Left kidney (tissue), 2 donors: ENCODE results near the gene GRK5. TPM values are rescaled to one million over a fixed set of nuclear protein-coding genes. Genes with fewer than 3 reads are reported as not detected.
A peak's percentile ranks its signal among the peaks of the same experiment; 100 is the strongest.

Source experiments
- DNase-seq: peaks from one replicate; pipeline ENCODE4 v3.0.0-alpha.2; 2013
- polyA plus RNA-seq: library from polyadenylated mRNA; unstranded; fragments of 120-200 nt; gene quantifications from one replicate; pipeline ENCODE4 v1.2.1, GENCODE V29; 2013; ENCODE audit not compliant: insufficient read length

Gene GRK5
- polyA plus RNA-seq, 1 donor, result 14.0 TPM

DNA sequence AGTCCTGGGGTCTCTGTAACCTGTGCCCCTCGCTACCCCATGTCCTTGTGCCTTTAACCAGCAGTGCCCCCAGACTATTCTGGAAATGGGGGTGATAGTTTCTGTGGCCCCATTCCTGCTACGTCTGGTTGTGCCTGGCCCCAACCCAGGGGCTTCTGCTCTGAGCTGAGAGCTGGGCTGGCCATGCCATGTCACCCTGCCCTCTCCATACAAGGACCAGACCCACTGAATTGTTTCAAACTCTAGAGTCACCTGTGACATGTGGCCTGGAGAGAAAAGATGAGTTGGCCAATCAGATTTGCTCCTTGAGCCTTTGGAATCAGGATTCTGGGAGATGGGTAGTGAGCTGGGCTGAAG is 108.6 kb downstream of the GRK5 start:
- no peak for DNase-seq

DNA sequence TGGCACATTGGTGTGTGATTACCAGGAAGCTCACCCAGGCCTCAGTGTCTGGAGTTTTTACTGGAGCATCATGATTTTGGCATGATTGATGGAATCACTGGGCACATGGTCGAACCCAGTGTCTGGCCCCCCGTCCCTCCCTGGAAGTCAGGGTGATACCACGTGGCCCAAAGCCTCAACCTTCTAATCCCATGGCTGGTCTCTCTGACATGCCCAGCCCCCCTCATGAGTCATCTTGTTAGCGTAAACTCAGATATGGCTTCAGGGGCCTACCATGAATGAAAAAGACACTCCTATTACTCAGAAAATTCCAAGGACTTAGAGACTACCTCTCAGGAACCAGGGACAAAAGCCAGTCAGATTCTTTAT is 109.3 kb downstream of the GRK5 start:
- DNase-seq, result no peak

GRCh38 chr10:119318411-119319160 is 111.2 kb downstream of the GRK5 start:
- DNase-seq, result no peak

DNA sequence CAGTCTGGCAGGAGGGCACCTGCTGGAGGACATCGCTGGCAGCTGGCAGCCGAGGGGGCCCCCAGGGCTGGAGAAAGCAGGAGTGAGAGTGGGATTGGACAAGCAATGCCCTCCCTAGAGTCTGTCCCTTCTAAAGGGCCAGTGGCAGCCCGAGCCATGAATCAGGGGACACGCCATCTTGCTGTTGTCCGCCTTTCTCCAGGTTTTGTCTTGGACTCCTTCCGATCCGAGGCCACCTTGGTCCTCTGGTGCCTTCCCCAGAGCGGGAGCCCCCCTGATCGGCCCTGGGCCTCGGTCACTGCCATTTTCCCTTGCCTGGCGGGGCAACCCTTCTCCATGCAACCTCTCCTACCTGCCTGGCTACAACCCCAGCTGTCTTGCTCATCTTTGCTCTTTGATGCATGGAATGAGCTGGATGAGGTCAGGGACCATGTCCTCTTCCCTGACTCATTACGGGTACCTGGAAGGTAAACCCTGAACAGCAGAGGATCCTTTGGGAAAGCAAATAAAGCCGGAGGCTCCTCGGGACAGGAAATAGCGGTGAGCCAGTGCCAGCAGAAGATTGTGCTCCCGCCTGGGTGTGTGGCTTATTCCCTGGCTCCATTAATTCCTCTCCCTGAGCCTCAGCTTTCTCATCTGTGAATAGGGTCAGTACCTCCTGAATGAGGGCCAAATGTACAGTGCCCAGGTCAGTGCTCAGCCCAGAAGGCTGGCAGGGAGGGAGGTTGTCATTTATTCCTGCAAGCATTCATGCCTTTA is 112.0 kb downstream of the GRK5 start:
- DNase-seq, result no peak

DNA sequence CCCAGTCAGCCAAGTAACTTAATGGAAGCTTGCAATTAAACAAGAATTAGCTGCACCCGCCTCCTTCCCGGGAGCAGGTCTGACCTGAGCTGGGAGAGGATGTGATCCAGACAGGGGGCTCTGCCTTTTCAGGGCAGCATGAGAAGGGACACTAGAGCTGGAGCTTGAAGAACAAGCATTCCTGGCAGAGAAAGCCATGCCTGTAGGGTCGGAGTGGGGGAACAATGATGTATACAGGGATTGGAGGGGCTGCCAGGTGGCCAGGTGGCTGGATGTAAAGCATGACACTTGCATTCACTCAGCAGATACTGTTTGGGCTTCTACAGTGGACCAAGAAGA is 112.5 kb downstream of the GRK5 start:
- no peak for DNase-seq

GRCh38 chr10:119320981-119321380 is 113.6 kb downstream of the GRK5 start:
- DNase-seq, result no peak

- no peak for DNase-seq
Observed at GRCh38 chr10:119323085-119324016, 116.0 kb downstream of the GRK5 start.

- DNase-seq, result no peak
Observed at GRCh38 chr10:119325131-119325530, 117.8 kb downstream of the GRK5 start.

GRCh38 chr10:119326167-119326566 is 118.8 kb downstream of the GRK5 start:
- no peak for DNase-seq

- no peak for DNase-seq
Observed at GRCh38 chr10:119327096-119327745, 119.8 kb downstream of the GRK5 start.

GRCh38 chr10:119328223-119328622 is 120.9 kb downstream of the GRK5 start:
- no peak for DNase-seq

- no peak for DNase-seq
Observed at GRCh38 chr10:119330342-119330741, 123.0 kb downstream of the GRK5 start.

- no peak for DNase-seq
Observed at GRCh38 chr10:119331061-119331460, 123.7 kb downstream of the GRK5 start.

DNA sequence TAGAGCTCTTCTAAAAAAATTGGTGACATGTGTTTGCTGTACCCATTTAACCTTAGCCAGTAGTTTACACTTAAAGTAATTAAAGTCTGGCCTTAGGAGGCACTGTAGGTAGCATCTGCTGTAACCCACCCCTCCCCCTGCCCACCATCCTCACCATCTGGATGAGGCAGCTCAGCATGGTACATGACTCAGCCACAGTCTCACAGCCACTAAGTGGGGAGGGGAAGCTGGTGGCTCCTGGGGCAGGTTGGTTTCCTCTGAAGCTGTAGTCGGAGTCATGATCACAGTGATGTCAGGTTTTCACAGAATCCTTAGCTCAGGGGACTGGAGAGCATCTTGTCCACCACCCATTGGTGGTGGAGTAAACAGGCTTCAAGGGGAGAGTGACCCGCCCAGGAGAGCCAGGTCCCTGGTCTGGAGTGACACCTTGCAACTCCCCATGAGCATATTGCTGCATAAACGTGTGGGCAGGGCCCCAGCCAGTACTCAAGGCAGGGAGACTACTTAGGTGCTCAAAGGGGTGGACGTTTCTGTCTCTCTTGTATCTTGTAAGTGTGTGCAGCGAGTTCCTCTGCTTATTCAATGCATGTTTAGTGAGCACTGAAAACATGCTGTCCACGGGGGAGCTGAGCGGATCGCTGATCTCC is 125.9 kb downstream of the GRK5 start:
- no peak for DNase-seq

DNA sequence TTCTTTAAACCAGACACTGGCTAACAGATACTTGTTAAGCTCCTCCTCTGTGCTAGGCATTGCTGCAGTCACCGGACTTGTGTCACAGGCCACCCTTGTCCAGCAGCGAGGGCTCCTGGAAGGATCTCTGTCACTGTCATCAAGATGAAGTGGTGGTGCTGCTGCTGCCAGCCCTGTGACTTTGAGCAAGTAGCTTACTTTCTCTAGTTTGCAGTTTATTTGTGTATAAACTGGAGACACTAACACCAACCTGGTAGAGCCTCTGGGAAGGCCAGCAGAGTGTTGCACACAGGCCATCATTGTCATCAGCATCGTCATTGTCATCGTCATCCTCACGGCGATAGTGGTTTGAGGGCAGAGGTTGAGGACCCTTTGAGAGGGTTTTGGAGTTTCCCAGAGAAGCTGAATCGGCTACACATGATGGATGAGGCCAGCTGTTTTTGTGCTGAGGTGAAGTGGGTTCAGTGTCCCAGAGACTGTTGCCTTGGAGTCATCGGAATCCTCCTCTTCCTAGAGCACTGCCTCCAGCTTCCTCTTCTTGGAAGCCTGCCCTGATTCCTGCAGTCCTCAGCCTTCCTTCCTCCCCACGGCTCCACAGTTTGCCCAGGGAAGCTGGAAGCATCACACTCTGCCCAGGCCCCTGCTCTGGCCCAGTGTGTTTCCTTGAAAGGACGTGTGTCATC is 128.4 kb downstream of the GRK5 start:
- no peak for DNase-seq

GRCh38 chr10:119336599-119336998 is 129.2 kb downstream of the GRK5 start:
- DNase-seq, result no peak

DNA sequence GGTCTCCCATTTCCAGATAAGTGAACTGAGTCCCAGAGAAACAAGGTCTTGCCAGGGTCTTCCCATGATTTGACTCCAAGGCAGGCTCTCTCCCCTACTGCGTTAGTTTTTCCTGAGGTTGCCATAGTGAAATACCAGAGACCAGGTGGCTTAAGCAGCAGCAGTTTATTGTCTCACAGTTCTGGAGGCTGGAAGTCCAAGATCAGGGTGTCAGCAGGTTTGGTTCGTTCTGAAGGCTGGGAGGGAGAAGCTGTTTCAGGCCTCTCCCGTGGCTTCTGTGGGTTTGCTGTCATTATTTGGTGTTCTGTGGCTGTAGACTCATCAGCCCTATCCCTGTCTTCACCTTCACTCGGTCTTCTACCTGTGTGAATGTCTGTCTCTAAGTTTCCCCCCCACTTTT is 129.9 kb downstream of the GRK5 start:
- DNase-seq, result no peak

- DNase-seq, result no peak
Observed at GRCh38 chr10:119337796-119338432, 130.5 kb downstream of the GRK5 start.

DNA sequence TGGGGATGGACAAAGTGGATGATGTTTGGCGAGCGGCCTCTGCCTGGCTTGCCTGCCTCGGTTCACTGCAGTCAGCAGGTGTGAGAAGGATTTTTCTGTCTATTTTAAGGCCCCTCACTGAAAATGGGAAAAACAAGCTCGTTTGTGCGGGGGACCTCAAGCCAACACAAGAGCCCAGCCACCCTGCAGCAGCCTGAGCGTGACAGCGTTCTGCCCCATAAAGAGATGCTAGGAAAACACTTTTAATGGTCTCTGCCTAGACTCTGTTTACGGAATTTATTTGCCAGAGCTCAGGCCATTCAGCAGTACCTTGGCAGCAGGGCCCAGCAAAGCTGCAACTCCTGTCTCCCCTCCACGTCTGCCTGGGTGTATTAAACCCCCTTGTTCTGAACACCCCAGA is 131.7 kb downstream of the GRK5 start:
- peak; percentile 50 for DNase-seq

DNA sequence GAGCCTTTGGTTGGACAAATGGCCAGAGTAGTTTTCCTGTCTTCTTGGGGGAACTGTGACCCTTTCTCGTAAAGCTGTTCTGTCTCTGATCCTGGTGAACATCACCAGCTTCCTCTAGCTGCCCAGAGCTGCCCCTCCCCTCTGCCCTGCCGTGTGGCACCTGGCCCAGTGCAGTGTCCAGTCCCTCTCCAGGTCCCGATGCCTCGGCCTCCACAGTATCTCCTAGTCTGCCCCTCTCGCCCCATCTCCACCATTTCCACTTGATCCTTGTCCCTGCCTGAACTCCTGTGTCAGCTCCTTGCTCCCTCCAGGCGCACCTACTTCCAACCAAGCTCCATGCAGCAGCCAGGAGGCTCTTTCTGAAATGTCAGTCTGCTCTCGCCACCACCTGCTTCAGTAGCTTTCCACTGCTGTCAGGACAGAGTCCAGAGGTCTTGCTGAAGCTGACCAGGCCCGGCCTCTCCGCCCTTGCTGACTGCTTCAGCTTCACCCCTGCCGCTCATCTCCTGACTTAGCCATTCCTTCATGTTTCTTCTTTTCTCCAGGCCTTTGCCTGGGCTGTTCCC is 133.6 kb downstream of the GRK5 start:
- no peak for DNase-seq
